HG02642 (cell line): ENCODE data around the gene SPRR5.

ENCODE experiments used
- ATAC-seq: cut with Tn5 transposase; IDR thresholded peaks from one replicate; pipeline ENCODE4 v1.9.1; 2021; ENCODE audit warnings: mild to moderate bottlenecking; ENCODE audit not compliant: unreplicated experiment, poor library complexity

The SPRR5 gene

GRCh38 chr1:152941037-152941711 lies 5.8 kb upstream of the SPRR5 start:
- no peak for ATAC-seq

DNA sequence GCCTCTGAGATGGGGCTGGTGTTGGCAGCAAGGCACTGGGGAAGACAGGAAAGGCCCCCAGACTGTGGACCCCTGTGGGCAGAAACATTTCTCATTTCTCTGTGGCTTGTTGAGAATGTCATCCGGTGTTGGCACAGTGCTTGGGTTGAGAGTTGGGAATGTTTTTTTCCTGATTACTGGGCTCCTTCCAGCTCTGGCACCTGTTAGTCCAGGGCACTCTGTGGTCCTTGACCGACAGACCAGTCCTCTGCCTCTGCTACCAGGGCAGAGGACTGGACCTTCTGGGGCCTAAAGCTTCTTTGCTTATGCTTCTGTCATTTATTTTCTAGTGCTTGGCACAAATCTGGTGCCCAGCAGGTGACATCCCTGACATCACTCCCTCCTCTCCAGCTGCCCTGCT lies 4.8 kb upstream of the SPRR5 start:
- ATAC-seq = no peak

DNA sequence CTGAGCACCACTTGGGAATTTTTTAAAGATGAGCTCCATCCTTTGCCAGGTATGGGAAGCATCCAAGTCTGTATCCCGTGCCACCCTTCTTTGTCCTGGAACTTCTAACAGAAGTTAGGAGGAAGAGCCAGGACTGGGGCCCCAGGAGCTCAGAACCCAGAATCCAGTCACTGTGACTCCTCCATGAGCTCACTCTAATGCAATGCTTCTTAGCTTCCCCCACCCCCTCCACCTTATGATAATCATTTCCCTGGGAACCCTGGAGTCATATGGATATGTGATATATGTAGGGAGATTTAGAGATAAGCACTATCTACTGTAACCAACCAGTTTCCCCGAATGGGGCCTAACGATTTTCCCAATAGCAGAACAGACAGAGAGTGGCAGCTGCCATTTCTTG lies 758 bp upstream of the SPRR5 start:
- no peak for ATAC-seq

- no peak for ATAC-seq
These were observed 4.7 kb downstream of the SPRR5 start for GRCh38 chr1:152951711-152952110.

DNA sequence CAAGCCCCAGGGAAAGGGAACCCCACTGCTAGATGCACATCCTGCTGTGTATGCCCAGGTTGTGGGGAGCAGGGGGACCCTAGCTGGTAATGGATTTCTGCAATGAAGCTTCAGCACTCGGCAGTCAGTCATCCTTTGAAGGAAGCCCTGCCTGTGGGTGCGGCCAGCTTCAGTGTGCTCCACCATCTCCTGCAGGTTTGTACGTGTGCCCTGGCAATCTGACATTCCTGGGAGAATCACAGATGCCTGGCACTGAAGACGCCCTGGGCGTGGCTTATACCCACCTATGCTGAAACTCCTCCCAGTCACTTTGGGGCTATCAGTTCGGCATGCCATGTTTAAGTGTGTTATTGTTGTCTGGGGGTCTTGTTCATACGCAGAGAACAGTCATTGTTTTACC lies 6.8 kb downstream of the SPRR5 start:
- no peak for ATAC-seq

DNA sequence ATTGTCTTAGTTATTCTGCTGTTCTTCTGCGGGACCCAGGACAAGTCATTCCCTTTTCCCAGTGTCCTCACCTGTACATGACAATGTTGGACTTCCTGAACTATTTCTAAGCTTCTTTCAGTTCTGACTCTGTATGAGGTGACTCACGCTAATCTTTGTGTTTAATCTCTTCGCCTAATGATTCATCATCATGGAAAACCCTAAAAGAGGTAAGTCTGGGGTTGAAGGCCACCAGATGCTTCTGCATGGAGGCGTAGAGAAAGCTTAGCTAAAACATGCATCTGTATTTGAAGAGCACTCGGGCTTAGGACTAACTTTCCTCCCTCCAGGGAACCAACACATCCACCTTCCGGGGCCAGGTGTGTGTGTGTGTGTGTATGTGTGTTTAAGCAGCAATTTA lies 7.4 kb downstream of the SPRR5 start:
- ATAC-seq = no peak

DNA sequence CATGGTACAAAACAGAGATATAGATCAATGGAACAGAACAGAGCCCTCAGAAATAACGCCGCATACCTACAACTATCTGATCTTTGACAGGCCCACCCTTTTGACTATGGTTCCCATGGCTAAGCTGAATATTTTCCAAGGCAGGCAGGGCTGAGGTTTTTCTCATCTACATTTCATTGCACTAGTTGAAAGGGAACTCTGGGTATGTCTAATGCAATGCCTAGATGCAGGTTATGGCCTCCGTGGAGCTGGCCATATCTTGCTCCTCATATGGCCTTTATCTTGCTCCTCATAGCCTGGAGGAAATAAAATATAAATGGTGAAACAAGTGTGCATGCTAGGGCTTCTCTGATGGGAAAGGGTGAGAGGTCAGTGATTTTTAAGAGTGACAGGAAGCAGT lies 10.6 kb downstream of the SPRR5 start:
- no peak for ATAC-seq

GRCh38 chr1:152959273-152959672 lies 12.3 kb downstream of the SPRR5 start:
- ATAC-seq = no peak

DNA sequence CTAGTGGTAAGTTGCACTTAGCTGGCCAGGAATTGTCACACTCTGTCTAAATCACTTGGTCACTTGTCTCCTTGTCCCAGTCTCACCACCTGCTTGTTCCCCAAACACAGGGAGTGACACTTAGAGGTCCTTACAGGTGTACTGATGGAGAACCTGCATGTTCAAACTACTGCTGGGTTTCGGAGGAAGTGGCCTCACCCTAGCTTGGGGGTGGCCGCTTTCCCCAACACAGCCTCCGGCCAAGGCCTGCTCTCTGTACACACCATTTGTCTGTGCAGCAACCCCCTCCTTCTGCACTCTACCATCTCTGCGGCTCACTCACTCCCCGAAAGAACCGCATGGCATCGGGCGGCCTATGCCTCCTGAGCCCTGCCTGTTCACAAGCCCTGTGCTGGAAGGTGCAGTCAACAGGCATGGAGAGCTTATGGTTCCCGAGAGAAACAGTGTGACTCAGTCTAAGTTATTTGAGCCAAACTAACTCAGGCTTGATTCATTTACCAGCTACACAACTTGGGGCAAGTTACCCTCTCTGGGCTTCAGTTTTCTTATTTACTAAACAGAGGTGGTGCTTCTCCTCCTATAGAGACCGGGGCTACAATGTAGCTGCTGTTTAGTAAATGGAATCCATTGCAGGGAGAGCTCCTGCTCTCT lies 12.9 kb downstream of the SPRR5 start:
- no peak for ATAC-seq

GRCh38 chr1:152960452-152961044 lies 13.5 kb downstream of the SPRR5 start:
- no peak for ATAC-seq

GRCh38 chr1:152961226-152961891 lies 14.4 kb downstream of the SPRR5 start:
- no peak for ATAC-seq

DNA sequence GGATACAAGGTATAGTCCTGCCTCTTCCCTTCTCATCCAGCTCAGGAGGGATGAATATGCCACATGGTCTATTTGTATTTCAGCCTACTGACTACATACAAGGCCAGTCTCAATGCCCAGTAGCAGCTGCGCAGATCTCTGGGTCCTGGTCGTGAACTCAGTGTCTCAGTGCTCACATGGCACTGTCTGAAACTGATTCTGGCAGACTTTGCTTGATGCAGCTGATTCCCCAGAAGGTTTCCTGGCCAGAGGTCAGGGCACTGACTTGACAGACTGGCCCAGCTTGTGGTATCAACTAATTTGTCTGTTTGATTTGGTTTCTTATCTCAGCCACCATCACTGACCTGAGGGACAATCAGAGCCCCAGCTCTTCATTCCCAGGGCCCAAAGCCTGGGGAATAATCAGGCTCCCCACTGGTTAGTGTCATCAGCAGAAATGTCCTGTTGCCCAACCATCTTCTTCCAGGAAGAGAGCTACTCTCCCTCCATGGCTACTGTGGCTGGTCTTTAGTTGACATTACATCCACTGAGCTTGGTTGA lies 15.9 kb downstream of the SPRR5 start:
- no peak for ATAC-seq

DNA sequence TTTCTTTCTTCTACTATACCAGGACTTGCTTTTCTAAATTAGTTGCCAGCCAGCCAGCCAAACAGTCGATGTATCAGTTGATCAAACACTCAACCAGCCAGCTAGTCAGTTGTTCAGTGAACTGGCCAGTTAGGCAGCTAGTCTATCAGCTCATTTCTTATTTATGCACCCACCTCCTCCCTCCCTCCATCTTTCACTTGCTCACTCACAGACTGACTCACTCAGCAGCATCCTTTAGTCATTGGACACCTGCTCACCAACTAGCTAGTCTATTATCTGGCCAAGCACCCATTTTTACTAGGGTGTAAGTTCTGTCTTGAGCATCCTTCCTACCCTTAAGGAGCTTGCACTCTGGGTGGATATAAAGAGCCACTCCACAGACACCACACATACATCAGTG lies 17.5 kb downstream of the SPRR5 start:
- no peak for ATAC-seq

GRCh38 chr1:152965853-152966252 lies 18.8 kb downstream of the SPRR5 start:
- ATAC-seq = no peak

- ATAC-seq = no peak
These were observed 20.2 kb downstream of the SPRR5 start for GRCh38 chr1:152967201-152967600.

DNA sequence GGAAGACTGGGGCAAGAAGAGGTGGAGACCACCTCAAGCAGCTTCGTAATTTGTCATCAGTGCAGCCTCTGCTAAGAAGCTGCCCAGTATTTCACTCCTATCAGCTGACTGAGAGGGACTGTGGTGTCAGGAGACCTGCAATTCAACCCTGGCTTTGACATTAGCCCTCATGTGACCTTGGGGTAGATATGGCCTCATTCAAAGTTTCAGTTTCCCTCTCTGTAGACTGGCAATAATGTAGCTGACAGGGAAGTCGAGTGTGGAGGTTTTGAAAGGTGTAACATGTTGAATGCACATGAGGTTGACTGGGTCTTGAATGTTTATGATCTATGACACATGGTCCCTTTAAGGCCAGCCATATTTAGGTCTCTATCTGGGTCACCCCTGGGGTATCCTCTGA lies 21.2 kb downstream of the SPRR5 start:
- ATAC-seq = no peak

- ATAC-seq = no peak
These were observed 22.0 kb downstream of the SPRR5 start for GRCh38 chr1:152969036-152969435.

DNA sequence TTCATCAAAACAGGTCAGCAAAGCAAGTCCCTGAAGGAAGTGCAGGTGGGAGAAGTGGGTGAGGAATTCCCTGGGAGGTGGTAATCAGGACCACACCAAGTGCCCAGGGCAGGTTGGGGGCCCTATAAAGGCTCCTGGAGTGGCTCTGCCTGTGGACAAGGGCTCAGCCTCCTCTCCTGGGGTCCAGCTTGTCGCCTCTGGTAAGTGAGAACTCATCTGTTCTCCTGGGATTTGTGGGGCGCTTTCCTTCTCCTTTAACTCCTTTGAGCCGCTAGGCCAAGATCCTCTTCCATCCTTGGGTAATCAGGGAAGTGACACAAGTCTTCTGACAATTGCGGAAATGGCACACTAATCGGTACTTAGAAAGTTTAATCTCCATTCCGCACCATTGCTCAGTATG lies 23.5 kb downstream of the SPRR5 start, which contains the start of gene SPRR4:
SPRR4 (plus strand) TSS at position 154 of the 400 bp plus-strand sequence. CDS start 1,243 bp downstream, outside the sequence.
- no peak for ATAC-seq

DNA sequence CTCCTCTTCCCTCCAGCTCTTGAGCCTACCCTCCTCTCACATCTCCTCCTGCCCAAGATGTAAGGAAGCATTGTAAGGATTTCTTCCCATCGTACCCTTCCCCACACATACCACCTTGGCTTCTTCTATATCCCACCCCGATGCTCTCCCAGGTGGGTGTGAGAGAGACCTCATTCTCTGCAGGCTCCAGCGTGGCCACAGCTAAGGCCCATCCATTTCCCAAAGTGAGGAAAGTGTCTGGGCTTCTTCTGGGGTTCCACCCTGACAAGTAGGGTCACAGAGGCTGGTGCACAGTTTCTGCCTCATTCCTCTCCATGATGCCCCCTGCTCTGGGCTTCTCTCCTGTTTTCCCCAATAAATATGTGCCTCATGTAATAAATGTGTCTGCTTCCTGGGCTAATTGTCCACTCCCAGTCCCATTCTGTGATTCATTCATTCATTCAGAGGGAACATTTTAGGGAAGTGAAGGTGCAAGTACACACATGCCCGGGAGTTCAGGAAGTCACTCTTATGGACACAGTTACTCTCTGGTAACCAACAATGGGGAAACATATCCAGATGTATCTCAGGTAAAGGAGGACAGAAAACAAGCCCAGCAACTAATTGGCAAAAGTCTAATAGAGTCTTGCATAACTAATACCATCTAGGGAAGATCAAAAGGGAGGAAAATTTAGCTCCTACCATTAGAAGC lies 25.3 kb downstream of the SPRR5 start:
- ATAC-seq = no peak

- ATAC-seq = no peak
These were observed 29.7 kb downstream of the SPRR5 start for GRCh38 chr1:152976688-152977087.
